OCI-LY1 (cell line): ENCODE results near the gene RNF168.

Experiments
- H2AFZ ChIP-seq: fragments of 200-600 bp; sonication (generic), shearing (Covaris generic); 2 replicates; pipeline ENCODE4 v1.6.0; 2014; ENCODE audit warnings: antibody characterized with exemption, mild to moderate bottlenecking, low read length
- H3F3A ChIP-seq: fragments of 200-600 bp; sonication (generic), shearing (Covaris generic); 2 replicates; pipeline ENCODE4 v1.6.0; 2014; ENCODE audit warnings: mild to moderate bottlenecking, antibody characterized with exemption, low read length, moderate library complexity; ENCODE audit not compliant: insufficient read depth
- H3K27ac ChIP-seq: fragments of 200-600 bp; sonication (generic); 2 replicates; pipeline ENCODE4 v1.5.1; 2014; ENCODE audit warnings: low read length, mixed run types, mild to moderate bottlenecking, low read depth; ENCODE audit not compliant: poor library complexity, severe bottlenecking
- H3K27me3 ChIP-seq: fragments of 200-600 bp; sonication (generic); 2 replicates; pipeline ENCODE4 v1.6.0; 2014; ENCODE audit warnings: antibody characterized with exemption, mild to moderate bottlenecking, low read length, moderate library complexity; ENCODE audit not compliant: insufficient read depth
- H3K36me3 ChIP-seq: fragments of 200-600 bp; sonication (generic); 2 replicates; pipeline ENCODE4 v1.6.1; 2014; ENCODE audit warnings: mild to moderate bottlenecking, antibody characterized with exemption, low read length, moderate library complexity, mixed read lengths; ENCODE audit not compliant: insufficient read depth
- H3K4me1 ChIP-seq: fragments of 200-600 bp; sonication (generic); 2 replicates; pipeline ENCODE4 v1.5.1; 2014; ENCODE audit warnings: mild to moderate bottlenecking, low read length, moderate library complexity; ENCODE audit not compliant: insufficient read depth, severe bottlenecking
- H3K4me2 ChIP-seq: fragments of 200-600 bp; sonication (generic), shearing (Covaris generic); 2 replicates; pipeline ENCODE4 v1.6.1; 2014; ENCODE audit warnings: low read length
- H3K4me3 ChIP-seq: fragments of 200-600 bp; sonication (generic); 2 replicates; pipeline ENCODE4 v1.5.1; 2014; ENCODE audit warnings: low read length, low read depth, mild to moderate bottlenecking, mixed read lengths; ENCODE audit not compliant: poor library complexity, severe bottlenecking
- H3K79me2 ChIP-seq: fragments of 200-600 bp; shearing (Covaris generic); 2 replicates; pipeline ENCODE4 v1.6.1; 2016; ENCODE audit warnings: mixed run types, low read length, mixed read lengths; ENCODE audit not compliant: insufficient read depth
- H3K9ac ChIP-seq: fragments of 200-600 bp; sonication (generic), shearing (Covaris generic); 2 replicates; pipeline ENCODE4 v1.6.1; 2014; ENCODE audit warnings: mild to moderate bottlenecking, low read length, mixed read lengths
- H3K9me2 ChIP-seq: fragments of 200-600 bp; sonication (generic), shearing (Covaris generic); 2 replicates; pipeline ENCODE4 v1.6.1; 2014; ENCODE audit warnings: low read depth, mild to moderate bottlenecking, low read length, mixed read lengths
- H3K9me3 ChIP-seq: fragments of 200-600 bp; shearing (Covaris generic); 2 replicates; pipeline ENCODE4 v1.6.1; 2014; ENCODE audit warnings: low read length, mixed read lengths
- H4K20me1 ChIP-seq: fragments of 200-600 bp; sonication (generic), shearing (Covaris generic); 2 replicates; pipeline ENCODE4 v1.6.0; 2016; ENCODE audit warnings: mild to moderate bottlenecking, low read length; ENCODE audit not compliant: insufficient read depth
- CTCF ChIP-seq: fragments of 200-600 bp; sonication (generic), shearing (Covaris generic); IDR thresholded peaks from 2 replicates; pipeline ENCODE4 v1.5.1; 2017; ENCODE audit warnings: mild to moderate bottlenecking, antibody characterized with exemption, low read length, moderate library complexity, mixed read lengths
- EZH2 ChIP-seq: fragments of 200-600 bp; sonication (generic), shearing (Covaris generic); IDR thresholded peaks from 2 replicates; pipeline ENCODE4 v1.8.0; 2017; ENCODE audit warnings: borderline replicate concordance, mixed run types, mild to moderate bottlenecking, antibody characterized with exemption, low read length, moderate library complexity, mixed read lengths

The RNF168 gene

GRCh38 chr3:196440041-196440537, 63.5 kb downstream of the RNF168 start:
- no peak overlapping the region for H3K4me2 ChIP-seq

GRCh38 chr3:196432137-196432879, 71.3 kb downstream of the RNF168 start, which contains the start of gene UBXN7:
TSS of gene UBXN7 (minus strand) at chr3:196432427. CDS start at chr3:196432399, 28 bp downstream.
- Histone ChIP-seq H2AFZ (peak within 1 kb of the TSS; percentile 83), H3K9ac (peak within 1 kb of the TSS; percentile 78), H3K9me2 (no peaks in the 10 kb centered on the region), H3K36me3 (peaks cover 10% of the 10 kb centered on the region; the same call in 1 of the 2 replicates), H3K4me2 (peak within 1 kb of the TSS; percentile 78), H3K4me1 (peaks cover 21% of the 10 kb centered on the region), H3K9me3 (no peaks in the 10 kb centered on the region), H3K4me3 (peak within 1 kb of the TSS; percentile 88), H3K79me2 (peaks cover 49% of the 10 kb centered on the region), H3K27ac (peak within 1 kb of the TSS; percentile 60), H3F3A (no peaks in the 10 kb centered on the region), H4K20me1 (no peaks in the 10 kb centered on the region), H3K27me3 (no peaks in the 10 kb centered on the region)
- TF ChIP-seq CTCF (no peak), EZH2 (no peak)

More at GRCh38 chr3:196440041-196440537, 63.5 kb downstream of the RNF168 start:
- H3K4me1 ChIP-seq, result no peaks in the 10 kb centered on the region
- TF ChIP-seq EZH2, result no peak
- TF ChIP-seq CTCF, result no peak
- H3K79me2 ChIP-seq, result no peaks in the 10 kb centered on the region
- no peak overlapping the region for H2AFZ ChIP-seq
- no peak overlapping the region for H3K9ac ChIP-seq
- no peaks in the 10 kb centered on the region for H3F3A ChIP-seq
- no peak overlapping the region for H3K27ac ChIP-seq
- no peaks in the 10 kb centered on the region for H3K9me2 ChIP-seq
- H3K27me3 ChIP-seq, result no peaks in the 10 kb centered on the region
- no peaks in the 10 kb centered on the region for H3K36me3 ChIP-seq
- no peak overlapping the region for H3K4me3 ChIP-seq
- no peaks in the 10 kb centered on the region for H4K20me1 ChIP-seq
- no peaks in the 10 kb centered on the region for H3K9me3 ChIP-seq

DNA sequence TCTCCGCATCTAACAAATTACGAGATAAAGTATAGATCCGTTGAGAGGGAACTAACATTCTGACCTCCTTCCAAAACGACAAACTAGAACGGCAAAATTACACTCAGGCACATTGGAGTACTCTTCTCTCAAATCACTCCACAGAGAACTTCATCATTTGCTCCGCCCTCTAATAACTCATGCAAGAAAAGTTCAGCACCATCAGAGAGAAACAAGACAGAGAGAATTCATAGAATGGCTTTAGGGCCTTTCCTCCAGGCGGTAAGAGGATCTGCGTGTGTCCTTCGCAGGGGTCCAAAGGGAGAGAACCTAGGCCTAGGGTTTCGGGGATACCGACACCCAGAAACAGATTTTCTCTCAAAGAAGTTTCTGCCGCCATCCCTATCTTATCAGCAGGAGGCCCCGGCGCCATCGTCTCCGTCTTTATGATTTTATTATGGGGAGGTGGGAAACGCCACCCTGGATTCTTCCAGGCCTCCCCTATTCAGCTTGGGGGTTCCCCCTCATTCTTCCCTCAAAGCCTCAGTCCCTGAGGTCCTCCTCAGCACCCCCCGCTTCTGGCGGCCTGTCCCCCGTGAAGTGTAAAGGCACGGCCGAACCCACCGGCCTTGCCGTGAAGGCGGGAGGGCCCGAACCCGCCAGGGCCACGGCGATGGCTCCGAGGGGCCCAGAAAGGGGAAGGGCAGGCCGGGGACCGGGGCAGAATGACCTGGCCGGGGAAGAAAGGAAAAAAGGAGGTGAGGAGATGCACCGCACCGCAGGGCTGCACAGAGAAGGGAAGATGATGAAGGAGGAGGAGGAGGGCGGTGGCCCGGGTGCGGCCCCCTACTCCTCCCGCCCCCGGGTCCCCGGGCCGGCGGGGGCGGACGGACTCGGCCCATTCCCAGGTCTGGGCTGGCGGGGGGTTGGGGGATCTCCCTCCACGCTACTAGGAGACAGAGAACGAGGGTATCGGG, 72.1 kb downstream of the RNF168 start:
- no peaks in the 10 kb centered on the region for H3F3A ChIP-seq
- no peaks in the 10 kb centered on the region for H3K9me2 ChIP-seq
- H3K9ac ChIP-seq, result peak overlapping the region; percentile 78
- no peaks in the 10 kb centered on the region for H3K27me3 ChIP-seq
- H3K4me1 ChIP-seq, result peaks cover 21% of the 10 kb centered on the region
- H3K4me3 ChIP-seq, result peak overlapping the region; percentile 88
- H4K20me1 ChIP-seq, result no peaks in the 10 kb centered on the region
- peaks cover 16% of the 10 kb centered on the region; the same call in 1 of the 2 replicates for H3K36me3 ChIP-seq
- no peaks in the 10 kb centered on the region for H3K9me3 ChIP-seq
- H3K4me2 ChIP-seq, result peak overlapping the region; percentile 69
- no peak for TF ChIP-seq CTCF
- no peak for TF ChIP-seq EZH2
- H3K27ac ChIP-seq, result peak overlapping the region; percentile 60
- H3K79me2 ChIP-seq, result peaks cover 56% of the 10 kb centered on the region
- no peak overlapping the region for H2AFZ ChIP-seq
